OCI-LY3 (cell line): ENCODE results near the gene DCHS2.

ENCODE experiments used
- EZH2phosphoT487 ChIP-seq: fragments of 200-600 bp; shearing (Covaris generic); IDR thresholded peaks from 2 replicates; pipeline ENCODE4 v1.6.1; 2018; ENCODE audit warnings: antibody characterized with exemption, mixed run types, low read depth
- TF ChIP-seq, protein P1 (sequence below): fragments of 200-600, 300-600 bp; sonication (generic); IDR thresholded peaks from 2 replicates; pipeline ENCODE4 v1.5.1; 2014; ENCODE audit warnings: antibody characterized with exemption, low read length, low read depth

DNA sequence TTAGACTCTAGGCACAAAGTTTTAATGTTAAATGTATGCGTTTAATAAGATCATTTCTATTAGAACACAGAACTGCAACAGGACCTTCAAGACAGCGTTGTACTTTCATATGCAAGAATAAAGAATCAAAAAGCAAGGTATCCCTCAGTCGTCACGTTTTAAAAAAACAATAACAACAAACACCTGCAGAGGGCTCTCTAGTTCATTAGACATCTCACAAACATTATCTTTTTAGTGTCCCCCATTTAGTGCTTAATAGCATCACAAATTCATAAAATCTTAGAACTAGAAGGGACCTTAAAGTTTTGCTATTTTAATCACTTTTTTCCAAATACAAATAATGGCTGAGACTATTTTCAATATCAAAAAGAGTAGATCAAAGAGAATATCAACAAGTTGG is 236.6 kb downstream of the DCHS2 start:
- TF ChIP-seq, protein P1, sequence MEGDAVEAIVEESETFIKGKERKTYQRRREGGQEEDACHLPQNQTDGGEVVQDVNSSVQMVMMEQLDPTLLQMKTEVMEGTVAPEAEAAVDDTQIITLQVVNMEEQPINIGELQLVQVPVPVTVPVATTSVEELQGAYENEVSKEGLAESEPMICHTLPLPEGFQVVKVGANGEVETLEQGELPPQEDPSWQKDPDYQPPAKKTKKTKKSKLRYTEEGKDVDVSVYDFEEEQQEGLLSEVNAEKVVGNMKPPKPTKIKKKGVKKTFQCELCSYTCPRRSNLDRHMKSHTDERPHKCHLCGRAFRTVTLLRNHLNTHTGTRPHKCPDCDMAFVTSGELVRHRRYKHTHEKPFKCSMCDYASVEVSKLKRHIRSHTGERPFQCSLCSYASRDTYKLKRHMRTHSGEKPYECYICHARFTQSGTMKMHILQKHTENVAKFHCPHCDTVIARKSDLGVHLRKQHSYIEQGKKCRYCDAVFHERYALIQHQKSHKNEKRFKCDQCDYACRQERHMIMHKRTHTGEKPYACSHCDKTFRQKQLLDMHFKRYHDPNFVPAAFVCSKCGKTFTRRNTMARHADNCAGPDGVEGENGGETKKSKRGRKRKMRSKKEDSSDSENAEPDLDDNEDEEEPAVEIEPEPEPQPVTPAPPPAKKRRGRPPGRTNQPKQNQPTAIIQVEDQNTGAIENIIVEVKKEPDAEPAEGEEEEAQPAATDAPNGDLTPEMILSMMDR = peak; percentile 54
- TF ChIP-seq EZH2phosphoT487 = no peak
